Activated CD8-positive, alpha-beta memory T cell treated with anti-CD3 and anti-CD28 coated beads, Interleukin-2, amount 50 U/mL, for 1 hour (primary cell): Measurements from ENCODE around the gene NAT8.
"Not testable (repeated sequence)": the region's sequence is repeated elsewhere in the genome, so short reads cannot be mapped to it uniquely, and the experiment has no call there.

Experiments used
- DNase-seq: peaks from one replicate; pipeline ENCODE4 v3.0.0-alpha.2; 2020; ENCODE audit errors: extremely low read depth

NAT8 gene, protein sequence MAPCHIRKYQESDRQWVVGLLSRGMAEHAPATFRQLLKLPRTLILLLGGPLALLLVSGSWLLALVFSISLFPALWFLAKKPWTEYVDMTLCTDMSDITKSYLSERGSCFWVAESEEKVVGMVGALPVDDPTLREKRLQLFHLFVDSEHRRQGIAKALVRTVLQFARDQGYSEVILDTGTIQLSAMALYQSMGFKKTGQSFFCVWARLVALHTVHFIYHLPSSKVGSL

DNA sequence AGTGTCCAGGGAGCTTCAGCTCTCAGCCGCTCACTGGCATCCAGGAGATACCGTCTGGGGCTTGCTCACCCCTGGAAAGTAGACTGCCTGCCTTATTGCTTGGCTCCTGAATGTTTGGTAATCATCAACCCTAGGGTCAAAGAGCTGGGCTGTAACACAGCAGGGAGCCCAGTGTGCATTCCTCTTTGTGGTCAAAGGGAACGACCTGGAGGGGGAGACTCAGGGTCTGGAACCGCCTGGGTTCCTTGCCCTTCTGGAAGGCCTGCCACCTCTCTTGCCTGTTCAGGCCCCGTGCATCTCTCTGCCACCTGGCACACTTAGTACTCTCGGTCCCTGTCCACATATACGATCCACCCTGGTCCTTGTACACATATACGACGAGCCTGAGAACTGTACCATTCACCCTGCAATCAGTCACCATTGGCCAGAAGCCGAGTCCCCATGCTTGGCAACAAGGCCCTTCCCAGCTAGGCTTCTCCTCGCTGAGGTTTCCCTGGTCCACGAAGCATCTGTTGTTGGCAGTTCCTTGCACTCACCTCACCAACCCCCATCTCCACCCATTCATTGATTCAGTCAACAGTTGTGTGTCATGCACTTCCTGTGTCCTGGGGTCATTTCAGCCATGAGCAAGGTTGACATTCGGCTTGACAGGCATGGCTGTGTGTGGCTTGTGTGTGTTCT, at the start of gene NAT8:
NAT8 (minus strand) TSS at position 85 of the 681 bp plus-strand sequence. CDS start 794 bp downstream, outside the sequence.
- no peak for DNase-seq

DNA sequence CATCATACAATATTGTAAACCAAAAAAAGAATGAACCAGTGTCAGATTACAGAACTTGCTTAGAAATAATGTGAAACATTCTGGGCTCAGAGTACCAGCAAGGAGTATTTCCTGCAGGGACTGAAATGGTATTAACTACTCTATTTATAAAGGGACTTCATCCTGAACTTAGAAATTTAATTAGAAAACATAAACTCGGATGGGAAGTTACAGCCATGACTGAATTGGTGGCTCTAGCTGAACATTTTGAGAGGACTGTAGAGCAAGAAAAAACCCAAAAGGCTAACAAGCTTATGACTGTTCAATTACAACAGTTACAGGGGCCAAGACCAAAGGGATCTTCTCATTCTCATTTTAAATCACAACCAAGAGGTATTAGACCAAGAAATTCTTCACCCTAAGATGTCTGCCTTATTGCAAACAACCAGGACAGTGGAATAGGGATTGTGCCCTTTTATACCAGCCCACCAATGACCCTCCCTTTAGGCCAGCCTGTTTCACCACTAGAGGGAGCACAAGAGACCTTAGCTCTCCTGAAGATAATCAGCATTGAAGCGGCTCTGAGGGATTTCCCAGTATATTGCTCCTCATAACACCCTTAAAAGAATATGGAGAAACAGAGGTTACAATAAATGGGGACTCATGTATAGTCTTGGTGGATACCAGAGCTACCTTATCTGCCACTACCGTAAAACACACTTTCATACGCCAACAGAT, 48.3 kb upstream of the NAT8 start:
- DNase-seq = not testable (repeated sequence)

GRCh38 chr2:73688494-73688893, 46.3 kb upstream of the NAT8 start:
- not testable (repeated sequence) for DNase-seq

DNA sequence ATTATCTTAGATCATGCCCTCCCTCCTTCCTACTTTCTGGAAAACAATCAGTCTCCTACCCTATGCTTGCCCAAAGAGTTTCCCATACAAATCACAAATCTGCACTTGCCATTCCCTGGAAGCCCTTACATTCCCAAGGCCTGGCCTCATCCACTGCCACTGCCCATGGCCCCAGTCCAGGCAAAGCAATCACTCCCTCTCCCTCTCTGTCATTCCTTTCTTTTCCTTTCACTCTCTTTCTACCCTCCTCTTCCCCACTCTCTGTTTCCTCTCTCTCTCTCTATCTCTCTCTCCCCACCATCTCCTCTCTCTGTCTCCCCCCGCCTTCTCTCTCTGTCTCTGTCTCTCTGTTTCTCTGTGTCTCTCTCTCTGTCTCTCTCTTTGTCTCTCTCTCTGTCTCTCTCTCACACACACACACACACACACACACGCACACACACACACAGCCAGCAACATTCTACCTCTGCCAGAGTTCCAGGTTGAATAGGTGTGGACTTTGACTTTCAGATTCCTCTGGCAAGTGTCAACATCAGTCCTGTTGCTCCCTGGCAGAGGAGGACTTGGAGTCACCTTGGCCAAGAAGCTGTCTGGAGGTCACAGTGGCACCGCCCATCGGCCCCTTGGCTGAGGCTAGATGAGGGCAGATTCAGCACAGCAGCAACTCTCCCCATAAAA, 43.7 kb upstream of the NAT8 start:
- DNase-seq = no peak

DNA sequence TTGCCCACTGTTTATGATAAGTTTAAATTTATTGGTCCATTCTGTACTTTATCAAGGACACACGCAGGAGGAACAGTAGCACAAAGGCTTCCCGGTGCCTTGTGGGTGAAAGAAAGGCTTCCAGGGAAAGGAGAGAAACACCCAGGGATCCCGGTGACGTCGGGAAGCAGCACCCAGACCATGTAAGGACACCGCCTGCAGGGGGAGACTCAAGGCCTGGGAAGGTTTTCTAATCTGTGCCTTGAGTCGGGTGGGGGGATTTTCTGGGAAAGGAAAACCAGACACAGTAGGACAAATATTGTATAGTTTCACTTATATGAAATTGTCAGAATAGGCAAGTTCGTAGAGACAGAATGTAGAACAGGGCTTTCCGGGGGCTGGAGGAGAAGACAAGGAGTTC, 42.7 kb upstream of the NAT8 start:
- not testable (repeated sequence) for DNase-seq

DNA sequence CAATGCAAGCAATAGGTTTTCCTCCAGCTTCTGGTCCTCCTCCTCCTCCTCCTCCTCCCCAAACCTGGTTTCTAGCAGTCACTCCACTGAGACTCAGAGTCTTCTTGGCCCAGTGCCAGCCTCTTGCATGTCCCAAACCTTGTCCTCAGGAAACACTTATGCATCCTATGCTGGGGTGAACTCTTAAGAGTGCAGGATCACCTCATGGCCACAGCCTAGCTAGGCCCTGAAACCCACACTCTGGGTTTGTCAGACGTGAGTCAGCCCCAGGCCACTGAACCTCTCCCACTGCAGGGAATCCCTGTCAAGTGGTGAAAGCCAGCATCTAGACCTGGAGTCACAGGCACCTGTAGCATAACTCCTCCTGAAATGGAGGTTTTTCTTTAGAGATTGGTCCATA, 42.1 kb upstream of the NAT8 start:
- DNase-seq = not testable (repeated sequence)

DNA sequence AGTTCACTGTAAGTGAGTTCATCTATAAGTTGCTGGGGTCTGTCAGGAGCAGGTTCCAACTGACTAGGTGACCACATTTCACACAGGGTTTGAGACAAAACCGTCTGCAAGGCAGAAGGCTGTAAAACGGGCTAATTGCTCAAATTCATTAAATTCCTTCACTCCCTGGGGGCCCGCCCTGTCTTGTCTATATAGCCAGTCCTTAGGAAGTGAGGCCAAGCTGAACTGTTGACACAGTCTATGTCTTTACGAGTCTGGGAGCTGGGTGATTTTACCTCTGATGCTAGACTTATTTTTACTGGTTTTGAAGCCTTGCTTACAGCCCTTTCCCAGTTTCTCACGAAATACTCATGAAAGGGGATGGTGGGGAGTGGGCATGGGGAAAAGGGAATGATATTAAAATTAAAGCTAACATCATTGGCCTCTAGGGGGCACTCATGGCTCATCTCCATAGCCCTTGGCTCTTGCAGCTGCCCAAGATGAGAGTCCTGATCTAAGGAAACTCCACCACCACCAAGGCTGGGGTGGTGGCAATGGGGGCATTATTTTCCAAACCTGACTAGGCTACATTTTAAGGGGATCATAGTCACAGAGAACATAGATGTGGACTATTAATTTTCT, 37.8 kb upstream of the NAT8 start:
- not testable (repeated sequence) for DNase-seq

- DNase-seq = not testable (repeated sequence)
Measured at GRCh38 chr2:73679237-73679636, 37.0 kb upstream of the NAT8 start.

DNA sequence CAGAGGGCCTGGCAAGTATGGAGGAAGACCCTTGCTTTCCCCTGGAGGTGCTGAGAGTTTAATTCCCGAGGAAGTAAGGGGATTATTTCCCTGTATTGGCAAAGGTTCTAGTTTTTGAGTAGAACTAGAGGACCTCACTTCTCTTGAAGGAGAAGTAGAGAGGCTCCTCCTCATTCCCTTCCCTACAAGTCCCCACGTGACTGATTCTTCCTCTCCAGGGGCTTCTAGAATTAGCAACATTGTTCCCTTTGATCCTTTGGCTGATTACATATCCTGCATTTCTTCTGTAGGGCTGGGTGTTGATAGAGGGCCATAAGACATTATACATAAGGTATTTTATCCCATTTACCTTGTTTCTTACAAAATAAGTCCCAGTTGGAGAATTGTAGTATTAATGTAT, 35.8 kb upstream of the NAT8 start:
- not testable (repeated sequence) for DNase-seq

- not testable (repeated sequence) for DNase-seq
Measured at GRCh38 chr2:73676211-73676610, 34.0 kb upstream of the NAT8 start.

- DNase-seq = not testable (repeated sequence)
Measured at GRCh38 chr2:73674696-73675157, 32.5 kb upstream of the NAT8 start.

DNA sequence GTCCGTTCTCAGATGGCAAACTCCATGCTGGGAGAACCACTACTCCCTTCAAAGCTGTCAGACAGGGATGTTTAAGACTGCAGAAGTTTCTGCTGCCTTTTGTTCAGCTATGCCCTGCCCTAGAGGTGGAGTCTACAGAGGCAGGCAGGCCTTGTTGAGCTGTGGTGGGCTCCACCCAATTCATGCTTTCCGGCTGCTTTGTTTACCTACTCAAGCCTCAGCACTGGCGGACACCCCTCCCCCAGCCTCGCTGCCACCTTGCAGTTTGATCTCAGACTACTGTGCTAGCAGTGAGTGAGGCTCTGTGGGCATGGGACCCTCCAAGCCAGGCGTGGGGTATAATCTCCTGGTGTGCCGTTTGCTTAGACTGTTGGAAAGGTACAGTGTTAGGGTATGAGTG, 27.8 kb upstream of the NAT8 start:
- DNase-seq = not testable (repeated sequence)

- DNase-seq = not testable (repeated sequence)
Measured at GRCh38 chr2:73667239-73667638, 25.0 kb upstream of the NAT8 start.

DNA sequence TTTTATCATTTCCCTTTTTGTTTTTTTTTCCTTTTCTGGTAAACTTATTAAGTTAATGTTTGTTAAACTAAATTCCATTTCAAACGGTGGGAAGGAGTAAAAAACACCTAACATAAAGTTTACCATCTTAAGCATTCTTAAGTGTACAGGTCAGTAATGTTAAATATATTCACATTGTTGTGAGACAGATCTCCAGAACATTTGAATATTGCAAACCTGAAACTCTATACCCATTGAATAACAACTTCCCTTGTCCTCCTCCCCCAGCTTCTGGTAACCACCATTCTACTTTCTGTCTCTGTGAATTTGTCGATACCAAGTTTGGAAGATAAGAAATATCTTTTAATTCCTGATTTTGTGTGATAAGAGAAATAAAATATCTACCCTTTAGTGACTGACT, 12.0 kb upstream of the NAT8 start:
- no peak for DNase-seq

DNA sequence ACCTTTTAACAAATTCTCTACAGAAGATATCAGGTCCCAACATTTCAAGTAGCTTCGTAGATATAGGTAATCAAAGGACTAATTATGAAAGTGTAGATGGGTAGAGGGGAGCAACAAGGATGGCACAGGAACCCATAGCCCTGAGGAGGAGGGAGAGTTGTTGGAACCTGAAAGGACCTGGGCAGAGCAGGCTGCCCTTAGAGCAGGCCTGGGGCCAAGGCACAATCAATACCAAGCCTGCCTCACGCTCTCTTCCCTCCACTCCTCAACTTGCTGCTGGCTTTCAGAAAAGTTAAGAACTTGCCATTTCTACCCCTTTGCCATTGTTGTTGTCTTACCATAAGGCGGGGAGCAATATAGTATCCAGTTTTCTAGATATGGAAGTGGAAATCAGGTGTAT, 10.1 kb upstream of the NAT8 start:
- no peak for DNase-seq

DNA sequence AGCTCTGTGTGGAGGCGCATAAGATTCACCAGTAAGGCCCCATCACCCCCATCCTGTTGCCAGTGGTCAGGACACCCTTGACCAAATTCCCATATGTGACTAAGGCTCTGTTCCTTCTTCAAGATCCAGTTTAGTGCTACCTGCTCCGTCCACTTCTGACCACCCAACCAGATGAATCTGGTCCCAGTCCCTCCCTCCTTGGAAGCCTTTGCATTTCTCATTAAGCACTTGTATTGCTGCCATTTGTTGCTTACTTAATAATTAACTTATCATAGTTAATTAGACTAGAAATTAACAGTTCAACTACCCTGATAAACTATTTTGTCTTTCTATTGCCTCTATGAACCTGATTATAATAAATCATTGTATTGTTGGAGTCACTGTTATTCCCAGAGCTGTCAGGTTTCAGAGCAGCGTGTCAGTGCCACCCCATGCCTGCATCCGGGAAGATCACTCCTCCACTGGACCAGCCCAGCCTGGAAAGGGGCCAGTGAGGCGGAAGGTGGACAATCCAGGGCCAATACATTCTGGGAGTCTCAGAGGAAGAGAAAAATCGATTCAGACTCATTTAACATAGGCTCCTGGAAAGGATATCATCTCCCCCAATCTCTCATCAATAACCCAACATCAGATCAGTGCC, 9.5 kb upstream of the NAT8 start:
- no peak for DNase-seq

DNA sequence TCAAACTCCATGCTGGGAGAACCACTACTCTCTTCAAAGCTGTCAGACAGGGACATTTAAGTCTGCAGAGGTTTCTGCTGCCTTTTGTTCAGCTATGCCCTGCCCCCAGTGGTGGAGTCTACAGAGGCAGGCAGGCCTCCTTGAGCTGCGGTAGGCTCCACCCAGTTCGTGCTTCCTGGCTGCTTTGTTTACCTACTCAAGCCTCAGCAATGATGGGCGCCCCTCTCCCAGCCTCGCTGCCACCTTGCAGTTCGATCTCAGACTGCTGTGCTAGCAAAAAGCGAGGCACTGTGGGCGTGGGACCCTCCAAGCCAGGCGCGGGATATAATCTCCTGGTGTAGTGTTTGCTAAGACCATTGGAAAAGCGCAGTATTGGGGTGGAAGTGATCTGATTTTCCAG, 5.5 kb upstream of the NAT8 start:
- not testable (repeated sequence) for DNase-seq

DNA sequence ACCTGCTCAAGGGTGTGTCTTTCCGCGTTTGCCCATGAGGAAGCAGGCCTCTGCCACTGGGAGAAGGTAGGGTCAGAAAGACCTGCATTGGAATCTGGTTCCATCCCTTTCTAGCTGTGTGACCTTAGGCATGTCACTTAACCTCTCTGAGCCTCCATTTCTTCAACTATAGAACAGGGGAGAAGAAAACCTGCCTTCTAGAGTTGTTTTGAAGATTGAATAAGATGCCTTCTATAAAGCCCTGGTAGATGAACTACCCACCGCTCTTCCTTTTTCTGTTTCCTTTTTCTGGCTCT, 507 bp downstream of the NAT8 start:
- DNase-seq = no peak

GRCh38 chr2:73640946-73641766, 1.1 kb downstream of the NAT8 start:
- no peak for DNase-seq

DNA sequence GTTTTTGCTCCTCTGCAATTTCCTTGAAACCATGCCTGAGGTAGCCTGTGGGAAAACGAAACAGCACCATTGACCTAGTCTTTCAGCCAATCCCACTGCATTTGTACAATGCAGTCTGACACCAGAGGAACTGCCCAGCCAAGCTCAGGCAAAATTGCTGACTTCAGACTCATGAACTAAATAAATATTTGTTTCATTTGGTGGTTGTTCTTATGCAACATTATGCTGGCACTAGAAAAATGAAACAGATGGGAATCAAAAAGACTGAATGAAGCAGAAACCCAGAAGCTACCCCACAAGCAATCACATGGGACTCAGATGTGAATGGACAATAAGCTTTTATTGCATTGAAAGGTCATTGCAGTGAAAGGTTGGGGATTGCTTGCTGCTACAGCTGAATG, 1.7 kb downstream of the NAT8 start:
- no peak for DNase-seq

GRCh38 chr2:73638429-73638828, 3.8 kb downstream of the NAT8 start:
- no peak for DNase-seq
